ENCODE results near the gene CCDC157.
"Not testable (repeated sequence)": the region's sequence is repeated elsewhere in the genome, so short reads cannot be mapped to it uniquely, and the experiment has no call there.

Gene CCDC157

DNA sequence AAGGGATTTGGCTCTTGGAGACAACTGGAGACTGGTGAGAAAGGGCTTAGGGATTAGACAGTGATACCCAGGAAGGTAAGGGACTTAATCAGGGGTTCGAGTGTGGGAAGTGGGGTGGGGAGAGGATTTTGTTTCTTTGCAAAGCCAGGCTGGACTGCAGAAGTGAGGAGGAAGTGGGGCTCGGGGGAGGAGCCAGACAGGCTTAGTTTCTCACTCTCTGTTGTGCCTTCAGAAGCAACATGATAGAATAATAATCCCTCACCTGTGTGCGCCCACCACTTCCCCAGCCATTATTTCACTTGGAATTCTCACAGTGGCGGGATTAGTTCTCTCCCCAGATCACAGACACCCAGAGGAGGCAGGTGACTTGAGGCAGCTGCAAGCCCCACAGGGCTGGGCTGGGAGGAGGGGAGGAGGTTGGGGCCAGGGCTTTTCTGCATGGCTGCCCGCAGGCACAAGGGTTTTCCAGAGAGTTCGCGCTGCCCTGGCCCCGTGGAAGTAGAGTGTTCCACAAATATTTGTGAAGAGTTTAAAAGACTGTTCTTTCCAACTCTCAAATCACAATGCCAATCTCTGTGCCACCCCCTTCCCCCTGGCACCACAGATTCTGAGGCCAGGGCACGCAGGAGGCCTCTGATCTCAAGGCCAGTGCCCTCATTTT lies 36.0 kb downstream of the CCDC157 start:
- DNase-seq = no peak

DNA sequence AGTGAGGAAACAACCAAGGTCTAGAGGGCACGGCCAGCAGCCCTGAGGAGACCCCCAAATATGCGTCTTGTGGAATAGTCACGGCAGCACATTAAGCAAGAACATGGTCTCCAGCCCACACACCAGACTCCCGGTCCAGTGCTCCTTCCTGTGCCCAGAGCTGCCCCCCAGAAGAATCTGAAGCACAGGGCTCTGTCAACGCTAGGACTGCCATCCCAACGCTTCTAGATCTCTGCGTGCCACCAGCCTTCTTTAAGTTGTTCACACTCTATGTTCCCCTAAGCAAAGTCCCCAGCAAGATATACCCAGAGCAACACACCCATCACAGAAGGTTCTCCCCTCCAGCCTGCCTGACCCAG lies 36.5 kb downstream of the CCDC157 start:
- no peak for DNase-seq

GRCh38 chr22:30393885-30394284 lies 37.1 kb downstream of the CCDC157 start:
- DNase-seq = no peak

DNA sequence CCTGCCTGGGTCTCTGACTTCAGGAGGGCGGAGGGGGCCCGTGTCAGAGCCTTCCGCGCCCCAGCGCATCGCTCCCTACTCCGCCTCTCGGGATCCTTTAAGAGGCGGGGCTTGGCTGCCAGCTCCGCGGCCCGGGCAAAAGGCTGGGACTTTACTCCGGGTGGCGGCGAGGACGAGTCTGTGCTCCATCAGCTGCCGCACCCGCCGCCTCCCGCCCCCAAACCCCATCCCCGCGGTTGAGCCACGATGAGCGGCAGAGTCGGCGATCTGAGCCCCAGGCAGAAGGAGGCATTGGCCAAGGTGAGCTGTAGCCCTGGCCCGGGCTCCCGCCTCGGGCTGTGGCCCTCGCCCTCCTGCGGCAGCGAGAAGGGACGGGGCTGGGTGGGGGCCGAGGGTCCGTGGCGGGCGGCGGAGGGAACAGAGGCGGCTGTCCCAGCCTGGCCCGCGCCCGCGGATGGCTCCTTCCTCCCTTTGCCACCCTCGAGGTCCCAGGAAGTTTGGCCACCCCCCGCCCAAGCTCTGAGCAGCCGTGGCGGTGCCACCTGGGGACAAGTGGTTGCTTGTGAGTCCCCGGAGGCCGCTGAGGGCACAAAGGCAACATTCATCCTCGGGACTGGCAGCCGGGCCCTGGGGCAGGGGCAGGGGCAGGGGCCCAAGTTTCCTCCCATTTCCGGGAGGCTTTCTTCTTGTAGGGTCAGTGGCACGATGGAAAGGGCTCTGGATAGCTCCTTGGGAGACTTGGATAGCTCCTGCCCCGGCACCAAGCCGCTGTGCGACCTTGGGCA lies 40.3 kb downstream of the CCDC157 start, which contains the start of gene SEC14L2:
TSS of gene SEC14L2 (plus strand) at position 148 of the 785 bp plus-strand sequence. CDS start at position 247, 99 bp downstream.
- DNase-seq = peak; percentile 62

- no peak for DNase-seq
These were observed 41.1 kb downstream of the CCDC157 start for GRCh38 chr22:30397656-30398635.

DNA sequence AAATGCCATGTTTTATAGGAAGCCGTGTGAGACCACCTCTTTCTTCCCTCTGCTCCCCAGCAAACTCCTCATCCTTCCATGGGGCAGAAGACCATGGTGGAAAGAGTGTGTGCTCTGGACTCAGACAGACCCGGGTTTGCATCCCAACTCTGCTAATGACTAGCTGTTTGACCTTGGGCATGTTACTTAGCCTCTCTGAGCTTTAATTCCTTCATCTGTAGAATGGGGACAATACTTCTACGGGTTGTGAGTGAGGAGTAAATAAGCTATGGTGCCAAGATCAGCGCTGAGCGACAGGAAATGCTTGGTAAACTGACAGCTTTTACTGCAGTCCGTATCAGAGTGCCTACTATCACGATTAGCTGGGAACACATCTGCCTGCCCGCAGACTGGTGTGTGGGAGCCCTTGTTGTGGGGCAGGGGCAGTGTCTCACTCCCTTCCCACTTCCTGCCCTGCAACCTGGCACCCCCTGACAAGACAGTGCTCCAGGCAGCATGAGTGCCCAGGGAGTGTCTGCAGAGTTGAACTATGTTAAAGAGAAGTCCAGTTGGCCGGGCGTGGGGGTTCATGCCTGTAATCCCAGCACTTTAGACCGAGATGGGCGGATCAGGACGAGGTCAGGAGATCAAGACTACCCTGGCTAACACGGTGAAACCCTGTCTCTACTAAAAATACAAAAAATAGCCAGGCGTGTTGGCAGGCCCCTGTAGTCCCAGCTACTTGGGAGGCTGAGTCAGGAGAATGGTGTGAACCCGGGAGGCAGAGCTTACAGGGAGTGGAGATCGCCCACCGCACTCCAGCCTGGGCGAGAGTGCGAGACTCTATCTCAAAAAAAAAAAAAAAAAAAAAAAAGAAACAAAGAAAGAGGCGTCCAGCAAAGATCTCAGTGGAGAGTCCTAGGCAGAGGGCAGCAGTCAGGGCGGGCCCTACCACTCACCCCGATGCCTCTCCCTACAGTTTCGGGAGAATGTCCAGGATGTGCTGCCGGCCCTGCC lies 42.2 kb downstream of the CCDC157 start:
- DNase-seq = no peak

- DNase-seq = no peak
These were observed 42.9 kb downstream of the CCDC157 start for GRCh38 chr22:30399718-30400117.

DNA sequence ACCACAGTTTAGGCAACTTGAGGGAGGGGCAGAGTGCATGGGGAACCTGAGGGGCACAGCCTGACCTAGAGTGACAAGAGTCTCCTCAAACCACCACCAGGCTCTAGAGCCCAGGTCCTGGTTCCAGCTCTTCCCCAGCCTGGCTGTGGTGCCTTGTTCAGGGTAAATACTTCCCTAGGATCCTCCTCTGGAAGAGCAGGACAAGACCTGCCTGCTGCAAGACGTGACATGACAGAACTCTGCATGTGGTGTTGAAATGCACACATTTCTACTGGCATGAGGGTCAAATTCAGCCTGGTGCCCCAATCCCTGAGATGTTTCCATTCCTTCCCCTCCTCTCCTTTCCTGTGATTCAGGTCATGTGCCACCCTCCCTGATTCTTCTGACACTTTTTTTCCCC lies 43.4 kb downstream of the CCDC157 start:
- DNase-seq = no peak

- not testable (repeated sequence) for DNase-seq
These were observed 44.2 kb downstream of the CCDC157 start for GRCh38 chr22:30401024-30401423.

- no peak for DNase-seq
These were observed 45.4 kb downstream of the CCDC157 start for GRCh38 chr22:30402028-30402765.

- DNase-seq = not testable (repeated sequence)
These were observed 45.9 kb downstream of the CCDC157 start for GRCh38 chr22:30402766-30403104.

GRCh38 chr22:30404307-30404706 lies 47.5 kb downstream of the CCDC157 start:
- no peak for DNase-seq

DNA sequence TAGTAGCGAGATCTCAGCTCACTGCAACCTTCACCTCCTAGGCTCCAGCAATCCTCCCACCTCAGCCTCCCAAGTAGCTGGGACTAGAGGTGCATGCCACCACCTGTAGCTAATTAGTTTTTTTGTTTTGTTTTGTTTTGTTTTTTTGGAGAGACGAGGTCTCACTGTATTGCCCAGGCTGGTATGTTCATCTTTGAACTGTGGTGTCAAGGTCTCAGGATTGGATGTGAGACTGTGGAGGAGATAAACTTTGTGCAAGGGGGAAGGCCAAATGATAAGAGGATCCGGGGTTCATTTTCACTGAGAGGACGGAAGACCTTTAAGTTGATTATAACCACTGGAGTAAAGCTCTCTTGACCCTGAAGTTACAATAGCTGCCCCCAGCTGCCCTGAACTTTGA lies 48.9 kb downstream of the CCDC157 start:
- DNase-seq = no peak

DNA sequence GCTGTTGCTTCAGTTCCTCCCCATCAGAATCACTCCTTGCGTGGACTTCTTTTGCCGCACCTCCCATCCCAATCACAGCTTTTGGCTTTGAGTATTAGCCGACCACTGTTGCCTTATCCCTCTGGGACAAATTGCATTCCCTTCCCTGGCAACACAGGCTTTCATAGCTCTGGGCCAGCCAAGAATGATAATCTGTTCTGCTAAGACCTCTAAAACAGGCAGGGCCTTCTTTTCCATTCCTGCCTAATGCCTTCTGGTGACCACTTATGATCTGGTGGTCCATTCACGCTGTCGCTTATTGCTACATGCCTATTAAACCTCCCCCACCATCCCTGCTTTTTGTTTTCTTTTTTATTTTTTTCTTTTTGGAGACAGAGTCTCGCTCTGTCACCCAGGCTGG lies 49.6 kb downstream of the CCDC157 start:
- DNase-seq = no peak

DNA sequence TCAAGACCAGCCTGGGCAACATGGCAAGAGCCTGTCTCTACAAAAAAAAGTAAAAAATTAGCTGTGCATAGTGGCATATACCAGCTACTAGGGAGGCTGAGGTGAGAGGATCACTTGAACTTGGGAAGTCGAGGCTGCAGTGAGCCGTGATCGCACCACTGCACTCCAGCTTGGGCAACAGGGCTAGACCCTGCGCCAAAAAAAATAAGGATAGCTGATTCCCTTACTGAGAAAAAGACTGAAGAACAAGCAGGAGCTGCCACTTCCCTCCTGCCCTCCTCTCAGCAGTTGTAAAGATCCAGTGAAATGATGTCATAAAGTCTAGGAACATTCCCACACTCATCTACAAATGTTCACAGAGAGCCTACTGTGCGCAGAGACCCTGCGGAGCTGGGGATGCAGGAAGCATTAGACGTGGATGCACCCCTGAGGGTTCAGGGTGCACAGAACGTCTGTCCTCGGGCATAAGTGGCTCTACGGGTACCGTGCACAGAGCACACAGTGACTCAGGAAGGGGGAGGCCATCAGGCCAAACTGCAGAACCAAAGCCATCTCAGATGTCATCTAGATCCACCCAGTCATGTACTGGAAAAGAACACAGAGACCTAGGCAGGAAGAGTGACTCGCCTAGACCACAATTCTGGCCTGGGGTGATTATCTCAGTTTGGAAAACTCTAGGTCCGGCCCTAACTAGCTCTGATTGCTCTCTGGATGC lies 51.7 kb downstream of the CCDC157 start:
- DNase-seq = no peak

- DNase-seq = no peak
These were observed 55.0 kb downstream of the CCDC157 start for GRCh38 chr22:30411780-30412179.

DNA sequence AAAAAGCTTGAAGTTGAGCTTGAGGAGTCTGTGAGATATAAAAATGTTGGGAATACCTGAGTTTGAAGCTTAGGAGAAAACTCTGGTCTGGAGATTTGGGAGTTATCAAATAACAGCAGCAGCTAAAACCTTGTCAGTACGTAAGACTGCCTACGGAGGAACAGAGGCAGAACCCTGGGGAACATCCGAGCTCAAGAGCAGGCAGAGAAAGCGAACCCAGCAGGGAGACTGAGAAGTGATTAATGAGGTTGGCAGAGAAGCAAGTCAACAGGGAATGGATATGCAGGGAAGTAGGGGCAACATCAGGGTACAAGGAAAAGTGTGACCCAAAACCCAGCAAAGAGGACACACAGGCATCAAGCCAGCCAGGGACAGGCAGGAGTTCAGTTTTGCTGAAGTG lies 56.2 kb downstream of the CCDC157 start:
- DNase-seq = no peak

- no peak for DNase-seq
These were observed 57.1 kb downstream of the CCDC157 start for GRCh38 chr22:30413745-30414524.

DNA sequence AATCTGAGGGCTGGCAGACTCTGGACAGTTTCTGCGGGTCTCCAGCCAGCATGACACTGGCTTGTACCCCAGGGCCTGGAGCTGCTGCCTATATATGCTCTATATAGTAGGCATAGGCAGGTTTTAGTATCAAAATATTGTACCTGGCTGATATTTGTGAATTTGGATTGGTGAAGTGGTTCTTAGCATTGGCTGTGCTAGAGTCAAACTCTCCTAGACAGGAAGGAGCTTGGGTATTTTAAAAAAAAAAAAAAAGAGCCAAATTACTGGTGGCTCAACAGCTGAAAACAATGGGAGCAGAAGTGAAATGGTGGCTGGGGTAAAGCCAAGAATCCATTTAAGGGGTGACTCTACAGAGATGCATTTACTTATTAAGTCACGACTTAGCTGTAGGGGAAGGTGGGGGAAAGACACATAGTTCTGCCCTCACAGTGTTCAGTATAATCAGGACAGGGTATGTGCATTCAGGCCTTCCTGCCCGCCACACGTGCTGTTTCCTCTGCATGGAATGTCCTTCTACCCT lies 57.8 kb downstream of the CCDC157 start:
- DNase-seq = no peak

DNA sequence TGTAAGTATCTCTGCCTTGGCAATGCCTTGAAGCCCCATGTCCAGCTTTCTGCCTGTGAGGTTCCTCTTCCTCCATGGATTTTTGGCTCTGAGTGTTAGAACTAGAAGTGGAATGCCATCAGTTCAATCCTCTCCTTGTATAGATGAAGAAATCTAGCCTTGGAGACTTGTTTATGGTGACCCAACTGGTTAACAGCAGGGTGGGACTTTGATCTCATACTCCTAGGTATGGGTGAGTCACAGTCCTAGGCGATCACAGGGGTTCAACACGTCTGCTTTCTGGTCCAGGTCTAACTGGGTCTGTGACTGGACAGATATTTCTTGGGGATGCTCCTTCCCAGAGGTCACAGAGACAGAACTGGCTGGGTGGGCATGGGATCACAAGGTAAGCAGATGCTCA lies 59.6 kb downstream of the CCDC157 start:
- DNase-seq = no peak

Data from stimulated activated CD4-positive, alpha-beta T cell treated with anti-CD3 and anti-CD28 coated beads, Interleukin-1b, Interleukin-23, amount 100 ng/mL, for 48 hours (primary cell).